Jurkat, Clone E6-1 (cell line): ENCODE results near the gene MLN.

Source experiments
- DNase-seq: peaks from one replicate; pipeline ENCODE4 v3.0.0-alpha.2; 2011; ENCODE audit warnings: low read depth, low spot score
- H3K4me3 ChIP-seq: 2 replicates; pipeline ENCODE4 v1.5.1; 2011; ENCODE audit warnings: mild to moderate bottlenecking, low read length, control low read depth, moderate library complexity

MLN gene

DNA sequence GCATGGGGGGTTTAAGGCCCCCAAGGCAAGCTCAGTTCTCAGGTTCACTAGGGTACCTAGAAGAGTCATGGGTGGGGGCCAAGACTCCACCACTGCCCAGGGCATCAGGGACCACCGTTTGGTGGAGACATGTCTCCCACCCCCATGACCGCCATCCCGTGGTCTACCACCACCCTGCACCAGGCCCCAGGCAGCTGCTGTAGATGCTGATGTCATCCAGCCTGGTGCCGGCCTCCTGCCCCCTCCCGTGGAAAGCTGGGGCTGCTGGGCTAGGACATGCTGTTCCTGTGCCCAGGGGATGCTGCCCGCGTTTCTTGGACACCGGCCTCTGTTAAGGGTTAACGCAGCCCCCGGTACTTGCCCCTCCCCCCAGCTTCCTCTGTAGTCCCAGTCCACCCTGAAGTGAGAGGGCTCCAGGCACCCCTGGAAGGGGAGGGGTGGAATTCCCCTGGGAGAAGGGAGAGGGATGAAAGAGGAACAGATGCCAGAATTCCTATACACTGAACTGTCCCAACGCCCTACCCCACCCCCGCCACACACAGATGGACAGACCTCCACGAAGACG, 57.7 kb downstream of the MLN start:
- no peak overlapping the region for H3K4me3 ChIP-seq

DNA sequence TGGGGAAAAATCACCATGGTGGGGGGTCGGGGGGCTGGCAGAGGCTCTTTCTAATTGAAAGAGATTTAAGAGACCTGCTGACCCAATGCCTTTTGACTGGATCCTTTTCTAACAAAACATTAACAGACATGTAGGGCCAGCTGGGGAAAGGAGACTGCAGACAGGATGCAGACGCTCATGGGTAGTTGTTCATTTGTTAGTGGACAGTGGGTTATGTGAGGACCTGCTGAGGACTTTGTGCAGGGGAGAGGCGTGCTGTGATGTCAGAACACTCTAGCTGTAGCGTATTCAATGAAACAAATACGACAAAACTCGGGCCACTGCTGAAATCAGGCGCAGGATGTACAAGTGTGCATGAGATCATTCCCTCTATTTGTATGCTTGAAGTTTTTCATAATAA, 58.3 kb downstream of the MLN start:
- H3K4me3 ChIP-seq, result no peak overlapping the region
- no peak for DNase-seq

More for the DNA sequence above, 57.7 kb downstream of the MLN start:
- no peak for DNase-seq

DNA sequence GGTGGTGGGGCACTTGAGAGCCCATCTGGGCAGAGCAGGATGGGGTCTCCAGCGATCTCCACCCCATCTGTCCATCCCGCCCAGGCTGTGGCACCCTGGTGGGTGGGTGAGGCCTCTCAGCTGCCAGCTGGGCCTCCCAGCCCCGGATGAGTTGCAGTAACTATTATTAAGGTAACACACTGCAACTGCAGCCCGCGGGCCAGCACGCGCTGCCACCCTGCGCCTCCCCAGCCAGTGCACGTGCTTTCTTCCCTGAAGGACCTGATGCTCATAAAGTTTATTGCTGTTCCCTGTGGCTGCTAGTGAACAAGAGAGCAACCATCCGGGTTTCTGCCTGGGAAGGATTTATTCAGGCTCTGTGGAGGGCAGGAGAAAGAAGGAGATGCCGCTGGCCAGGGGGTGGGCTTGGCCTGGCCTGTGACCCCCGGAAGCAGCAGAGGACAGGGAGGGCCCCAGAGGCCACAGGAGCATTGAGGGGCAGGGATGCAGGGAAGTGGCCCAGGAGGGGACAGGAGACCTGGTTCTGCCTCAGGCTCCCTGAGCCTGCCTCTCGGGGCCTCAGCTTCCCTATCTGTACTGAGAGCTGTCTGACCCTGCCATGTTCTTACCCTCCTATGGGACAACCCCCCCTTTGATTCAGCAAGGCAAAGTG, 58.8 kb downstream of the MLN start:
- no peak for DNase-seq
- no peak overlapping the region for H3K4me3 ChIP-seq
